Sigmoid colon (tissue), 4 donors: ENCODE measurements around the gene SPOCK1.

Experiments used
- CTCF ChIP-seq, 4 experiments: fragments of 450-650 bp in 3 of 4; fragments of 200-600 bp in 1 of 4; IDR thresholded peaks; one replicate each; pipeline ENCODE4 v1.5.1; 2016 to 2019; ENCODE audit warnings: antibody characterized with exemption in 4 of 4, mild to moderate bottlenecking in 3 of 4, moderate library complexity in 2 of 4
- POLR2A ChIP-seq, 2 donors: fragments of 450-650 bp; IDR thresholded peaks; one replicate each; pipeline ENCODE4 v1.6.1; 2016; ENCODE audit warnings: antibody characterized with exemption in 2 of 2, mild to moderate bottlenecking in 2 of 2, moderate library complexity in 2 of 2
- POLR2AphosphoS5 ChIP-seq, 4 donors: sonication (generic); formaldehyde crosslinking; IDR thresholded peaks; one replicate each; pipeline ENCODE4 v1.6.1; 2017; ENCODE audit warnings: antibody characterized with exemption in 4 of 4

GRCh38 chr5:137289856-137290255 is 209.3 kb downstream of the SPOCK1 start:
- TF ChIP-seq CTCF (IDR thresholded peaks at IDR 0.05) (no peak), POLR2A (IDR thresholded peaks at IDR 0.05) (no peak), POLR2AphosphoS5 (IDR thresholded peaks at IDR 0.05) (no peak)
